HepG2 (cell line): ENCODE measurements around the gene SOX13. TPM values are rescaled to one million over a fixed set of nuclear protein-coding genes. Genes with fewer than 3 reads are reported as not detected.

Experiments used
- ADNP ChIP-seq: sonication (generic); formaldehyde crosslinking; IDR thresholded peaks from 2 replicates; pipeline ENCODE4 v1.4.0; 2020; ENCODE audit warnings: missing genetic modification reagents
- ATF1 ChIP-seq: IDR thresholded peaks from 2 replicates; pipeline ENCODE4 v1.6.1; 2016; ENCODE audit warnings: mild to moderate bottlenecking, control low read depth
- ATF7 ChIP-seq, 2 experiments: fragments of 450-650 bp in 1 of 2; sonication (generic) in 1 of 2; formaldehyde crosslinking in 1 of 2; IDR thresholded peaks; 2 replicates each; pipeline versions ENCODE4 v1.4.0 to v1.6.1; 2016 to 2020; ENCODE audit warnings: antibody characterized with exemption in 1 of 2, mild to moderate bottlenecking in 1 of 2, missing genetic modification reagents in 1 of 2
- CBX5 ChIP-seq: sonication (generic); formaldehyde crosslinking; IDR thresholded peaks from 2 replicates; pipeline ENCODE4 v1.4.0; 2020; ENCODE audit warnings: missing genetic modification reagents, borderline replicate concordance
- CENPT ChIP-seq: sonication (generic); formaldehyde crosslinking; IDR thresholded peaks from 2 replicates; pipeline ENCODE4 v1.8.0; 2022; ENCODE audit warnings: low read depth, mild to moderate bottlenecking, moderate library complexity, missing genetic modification reagents
- FOXC1 ChIP-seq: sonication (generic); formaldehyde crosslinking; IDR thresholded peaks from 2 replicates; pipeline ENCODE4 v1.8.0; 2022; ENCODE audit warnings: mild to moderate bottlenecking, missing genetic modification reagents, borderline replicate concordance
- FOXO1 ChIP-seq: sonication (generic); formaldehyde crosslinking; IDR thresholded peaks from 2 replicates; pipeline ENCODE4 v1.4.0; 2020; ENCODE audit warnings: missing genetic modification reagents
- MED8 ChIP-seq: sonication (generic); formaldehyde crosslinking; IDR thresholded peaks from 2 replicates; pipeline ENCODE4 v1.8.1; 2023; ENCODE audit warnings: mild to moderate bottlenecking, missing genetic modification reagents; ENCODE audit not compliant: insufficient replicate concordance
- NR3C1 ChIP-seq: sonication (generic); formaldehyde crosslinking; IDR thresholded peaks from 2 replicates; pipeline ENCODE4 v1.4.0; 2020; ENCODE audit warnings: missing genetic modification reagents
- PLRG1 ChIP-seq: fragments of 450-650 bp; conservative IDR thresholded peaks from 2 replicates; pipeline ENCODE4 v1.6.1; 2016
- SMAD9 ChIP-seq: sonication (generic); formaldehyde crosslinking; IDR thresholded peaks from 2 replicates; pipeline ENCODE4 v1.5.1; 2020; ENCODE audit warnings: mild to moderate bottlenecking, missing genetic modification reagents
- SP140L ChIP-seq: sonication (generic); formaldehyde crosslinking; IDR thresholded peaks from 2 replicates; pipeline ENCODE4 v1.4.0; 2020; ENCODE audit warnings: missing genetic modification reagents, borderline replicate concordance
- ZMYM4 ChIP-seq: sonication (generic); formaldehyde crosslinking; IDR thresholded peaks from 2 replicates; pipeline ENCODE4 v1.8.1; 2023; ENCODE audit warnings: mild to moderate bottlenecking, missing genetic modification reagents
- ZNF101 ChIP-seq: sonication (generic); formaldehyde crosslinking; IDR thresholded peaks from 2 replicates; pipeline ENCODE4 v1.4.0; 2020; ENCODE audit warnings: mild to moderate bottlenecking, low read depth, missing genetic modification reagents, borderline replicate concordance
- ZNF12 ChIP-seq: sonication (generic); formaldehyde crosslinking; IDR thresholded peaks from 2 replicates; pipeline ENCODE4 v1.5.0; 2020; ENCODE audit warnings: missing genetic modification reagents
- ZNF20 ChIP-seq: sonication (generic); formaldehyde crosslinking; IDR thresholded peaks from 2 replicates; pipeline ENCODE4 v1.4.0; 2020; ENCODE audit warnings: mild to moderate bottlenecking, moderate library complexity, missing genetic modification reagents
- ZNF251 ChIP-seq: sonication (generic); formaldehyde crosslinking; IDR thresholded peaks from 2 replicates; pipeline ENCODE4 v1.9.0; 2021; ENCODE audit warnings: mild to moderate bottlenecking, missing genetic modification reagents
- ZNF569 ChIP-seq: sonication (generic); formaldehyde crosslinking; IDR thresholded peaks from 2 replicates; pipeline ENCODE4 v1.5.0; 2020; ENCODE audit warnings: mild to moderate bottlenecking, missing genetic modification reagents, moderate library complexity, borderline replicate concordance
- ZNF652 ChIP-seq: IDR thresholded peaks from 2 replicates; pipeline ENCODE4 v1.6.1; 2016; ENCODE audit warnings: low read depth, borderline replicate concordance
- ZNF678 ChIP-seq: sonication (generic); formaldehyde crosslinking; IDR thresholded peaks from 2 replicates; pipeline ENCODE4 v1.4.0; 2020; ENCODE audit warnings: mild to moderate bottlenecking, missing genetic modification reagents
- ZNF740 ChIP-seq: sonication (generic); formaldehyde crosslinking; IDR thresholded peaks from 2 replicates; pipeline ENCODE4 v1.4.0; 2020; ENCODE audit warnings: missing genetic modification reagents
- ZNF878 ChIP-seq: sonication (generic); formaldehyde crosslinking; IDR thresholded peaks from 2 replicates; pipeline ENCODE4 v1.8.1; 2023; ENCODE audit warnings: mild to moderate bottlenecking, missing genetic modification reagents, moderate library complexity
- ZSCAN29 ChIP-seq: sonication (generic); formaldehyde crosslinking; conservative IDR thresholded peaks from 2 replicates; pipeline ENCODE4 v1.4.0; 2020; ENCODE audit warnings: mild to moderate bottlenecking, missing genetic modification reagents
- polyA plus RNA-seq, 8 experiments: library from polyadenylated mRNA; depleted of rRNA in 3 of 8; stranded (reverse) in 7 of 8; unstranded in 1 of 8; fragments of >200 nt; fragmentation: Illumina TruSeq in 4 of 8; extraction: Trizol in 4 of 8; gene quantifications; 2 replicates each; pipeline versions ENCODE4 v1.2.1 to v1.2.3, GENCODE V29; 2011 to 2016; ENCODE audit warnings: low read depth in 4 of 8, missing spikeins in 1 of 8, mixed read lengths in 1 of 8; ENCODE audit not compliant: insufficient read depth in 1 of 8
- total RNA-seq, 5 experiments: library from RNA; depleted of rRNA; stranded (reverse); fragments of >200 nt; fragmentation: Illumina TruSeq; extraction: Trizol; gene quantifications; 2 replicates each; pipeline ENCODE4 v1.2.3, GENCODE V29; 2016; ENCODE audit warnings: low read depth in 1 of 5
- TF ChIP-seq, protein P1 (sequence below): IDR thresholded peaks from 2 replicates; pipeline ENCODE4 v1.4.0; 2020; ENCODE audit warnings: mild to moderate bottlenecking, missing genetic modification reagents
- TF ChIP-seq, protein P2 (sequence below): sonication (generic); formaldehyde crosslinking; IDR thresholded peaks from 2 replicates; pipeline ENCODE4 v1.4.0; 2020; ENCODE audit warnings: mild to moderate bottlenecking, missing genetic modification reagents

The SOX13 gene
- total and polyA plus RNA-seq, 2 of the 13 experiments (the other 11 are each of a cell fraction or from before 2014, with no cell fraction given), result 13.3 to 15.8 TPM

- TF ChIP-seq, protein P1, sequence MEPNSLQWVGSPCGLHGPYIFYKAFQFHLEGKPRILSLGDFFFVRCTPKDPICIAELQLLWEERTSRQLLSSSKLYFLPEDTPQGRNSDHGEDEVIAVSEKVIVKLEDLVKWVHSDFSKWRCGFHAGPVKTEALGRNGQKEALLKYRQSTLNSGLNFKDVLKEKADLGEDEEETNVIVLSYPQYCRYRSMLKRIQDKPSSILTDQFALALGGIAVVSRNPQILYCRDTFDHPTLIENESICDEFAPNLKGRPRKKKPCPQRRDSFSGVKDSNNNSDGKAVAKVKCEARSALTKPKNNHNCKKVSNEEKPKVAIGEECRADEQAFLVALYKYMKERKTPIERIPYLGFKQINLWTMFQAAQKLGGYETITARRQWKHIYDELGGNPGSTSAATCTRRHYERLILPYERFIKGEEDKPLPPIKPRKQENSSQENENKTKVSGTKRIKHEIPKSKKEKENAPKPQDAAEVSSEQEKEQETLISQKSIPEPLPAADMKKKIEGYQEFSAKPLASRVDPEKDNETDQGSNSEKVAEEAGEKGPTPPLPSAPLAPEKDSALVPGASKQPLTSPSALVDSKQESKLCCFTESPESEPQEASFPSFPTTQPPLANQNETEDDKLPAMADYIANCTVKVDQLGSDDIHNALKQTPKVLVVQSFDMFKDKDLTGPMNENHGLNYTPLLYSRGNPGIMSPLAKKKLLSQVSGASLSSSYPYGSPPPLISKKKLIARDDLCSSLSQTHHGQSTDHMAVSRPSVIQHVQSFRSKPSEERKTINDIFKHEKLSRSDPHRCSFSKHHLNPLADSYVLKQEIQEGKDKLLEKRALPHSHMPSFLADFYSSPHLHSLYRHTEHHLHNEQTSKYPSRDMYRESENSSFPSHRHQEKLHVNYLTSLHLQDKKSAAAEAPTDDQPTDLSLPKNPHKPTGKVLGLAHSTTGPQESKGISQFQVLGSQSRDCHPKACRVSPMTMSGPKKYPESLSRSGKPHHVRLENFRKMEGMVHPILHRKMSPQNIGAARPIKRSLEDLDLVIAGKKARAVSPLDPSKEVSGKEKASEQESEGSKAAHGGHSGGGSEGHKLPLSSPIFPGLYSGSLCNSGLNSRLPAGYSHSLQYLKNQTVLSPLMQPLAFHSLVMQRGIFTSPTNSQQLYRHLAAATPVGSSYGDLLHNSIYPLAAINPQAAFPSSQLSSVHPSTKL (CRISPR knock-in tag), result peak; percentile 90
- TF ChIP-seq ZNF569 (CRISPR knock-in tag) (no peak), ZNF652 (CRISPR knock-in tag) (no peak), ADNP (CRISPR knock-in tag) (no peak), ZNF101 (CRISPR knock-in tag) (no peak), SP140L (CRISPR knock-in tag) (no peak), ZNF12 (CRISPR knock-in tag) (peak; percentile 68; the same call in 1 of the 2 replicates), ZNF740 (CRISPR knock-in tag) (no peak), ZMYM4 (CRISPR knock-in tag) (peak; percentile 84), NR3C1 (CRISPR knock-in tag) (no peak), ATF1 (CRISPR knock-in tag) (no peak), ZNF878 (CRISPR knock-in tag) (0 out of 2 replicates have a peak, but pooled peaks have one; percentile 26), CBX5 (CRISPR knock-in tag) (peak; percentile 72; the same call in 1 of the 2 replicates), MED8 (CRISPR knock-in tag) (no peak), CENPT (no peak), FOXC1 (CRISPR knock-in tag) (no peak), ATF7 (IDR thresholded peaks at IDR 0.05) (peak; percentile 35; the same call in 1 of the 2 replicates), ATF7 (CRISPR knock-in tag; IDR thresholded peaks at IDR 0.05) (no peak), ZNF251 (no peak), SMAD9 (no peak), PLRG1 (no peak), ZNF20 (CRISPR knock-in tag) (no peak), ZNF678 (CRISPR knock-in tag) (no peak), ZSCAN29 (no peak), FOXO1 (peak; percentile 48; the same call in 1 of the 2 replicates)
- TF ChIP-seq, protein P2, sequence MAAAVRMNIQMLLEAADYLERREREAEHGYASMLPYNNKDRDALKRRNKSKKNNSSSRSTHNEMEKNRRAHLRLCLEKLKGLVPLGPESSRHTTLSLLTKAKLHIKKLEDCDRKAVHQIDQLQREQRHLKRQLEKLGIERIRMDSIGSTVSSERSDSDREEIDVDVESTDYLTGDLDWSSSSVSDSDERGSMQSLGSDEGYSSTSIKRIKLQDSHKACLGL (CRISPR knock-in tag), result no peak
Observed at GRCh38 chr1:204145033-204145504, 72.2 kb downstream of the SOX13 start (continued).
